Erythroblast (primary cell): Measurements from ENCODE around the gene STAB2.

ENCODE experiments used
- GATA1 ChIP-seq: IDR thresholded peaks from 2 replicates; pipeline ENCODE4 v1.6.1; 2011; ENCODE audit warnings: low read depth, mild to moderate bottlenecking, control low read depth, low read length, moderate library complexity
- POLR2A ChIP-seq: IDR thresholded peaks from 2 replicates; pipeline ENCODE4 v1.6.1; 2011; ENCODE audit warnings: mild to moderate bottlenecking, low read length

GRCh38 chr12:103546959-103547358, 40.1 kb upstream of the STAB2 start:
- TF ChIP-seq POLR2A (no peak), GATA1 (no peak)
